Erythroblast (primary cell): ENCODE data around the gene FMN1.

Experiments
- GATA1 ChIP-seq: IDR thresholded peaks from 2 replicates; pipeline ENCODE4 v1.6.1; 2011; ENCODE audit warnings: low read depth, mild to moderate bottlenecking, control low read depth, low read length, moderate library complexity
- POLR2A ChIP-seq: IDR thresholded peaks from 2 replicates; pipeline ENCODE4 v1.6.1; 2011; ENCODE audit warnings: mild to moderate bottlenecking, low read length

- TF ChIP-seq POLR2A (no peak), GATA1 (no peak)
These were observed 241.0 kb downstream of the FMN1 start for GRCh38 chr15:32953533-32953910.
